SKM-1 (cell line): ENCODE results near the gene CAMK2D.

Experiments used
- DNase-seq: peaks from one replicate; lab custom pipeline; 2025; ENCODE audit not compliant: unreplicated experiment; lab: John Stamatoyannopoulos, UW

The CAMK2D gene

DNA sequence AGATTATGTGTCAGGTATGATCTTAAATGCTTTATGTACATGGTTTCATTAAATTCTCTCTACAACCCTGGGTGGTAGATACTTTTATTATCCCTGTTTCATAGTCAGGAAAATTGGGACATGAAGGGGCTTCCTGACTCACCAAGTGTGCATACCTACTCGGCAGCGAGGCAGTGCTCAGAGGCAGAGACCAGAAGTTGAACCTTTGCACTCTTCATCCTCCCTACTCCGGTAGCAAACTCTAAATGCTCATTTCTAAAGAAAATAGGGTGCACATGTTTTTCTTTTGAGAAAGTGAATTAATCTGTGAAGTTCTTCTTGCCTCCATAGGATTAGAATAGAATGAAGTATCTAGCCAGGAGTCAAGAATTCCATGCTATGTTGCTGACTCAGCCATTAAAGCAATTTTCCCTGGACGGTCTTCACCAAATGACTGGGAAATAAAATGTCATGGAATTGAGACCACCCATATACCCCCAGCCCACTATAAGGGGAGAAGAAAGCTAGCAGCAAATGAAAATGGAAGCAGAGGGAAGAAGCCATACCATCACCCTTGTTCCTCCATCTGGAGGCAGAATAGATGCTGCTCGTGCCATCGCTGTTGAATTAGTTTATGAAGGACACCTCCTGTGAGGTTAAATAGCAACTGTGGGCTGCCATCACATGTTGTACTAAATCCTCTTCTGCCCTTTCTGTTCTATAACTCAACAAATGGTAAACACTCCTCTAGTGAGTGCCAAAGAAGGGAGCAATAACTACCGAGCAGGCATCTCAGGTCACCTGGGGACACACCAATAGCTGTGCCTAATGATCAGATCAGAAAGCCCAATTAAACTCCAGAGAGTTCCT, 355.4 kb downstream of the CAMK2D start:
- DNase-seq: no peak

DNA sequence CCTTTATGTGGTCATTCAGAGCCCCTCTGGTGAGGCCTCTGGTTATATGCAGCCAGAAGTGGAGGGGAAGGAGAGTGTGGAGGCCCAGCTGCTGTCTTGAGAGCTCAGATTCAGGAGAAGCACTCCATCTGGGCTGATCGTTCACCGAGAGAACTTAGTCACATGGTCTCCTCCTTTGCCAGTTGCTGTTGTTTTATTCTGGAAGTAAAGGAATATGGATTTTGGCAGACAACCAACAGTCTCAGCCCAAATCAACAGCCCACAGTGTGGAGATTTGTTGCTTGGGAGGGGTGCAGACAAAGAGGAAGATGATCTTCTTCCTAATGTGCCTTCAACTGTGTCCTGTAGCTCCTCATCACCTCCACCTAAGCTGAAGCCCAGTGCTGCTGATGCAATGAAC, 356.7 kb downstream of the CAMK2D start:
- no peak for DNase-seq

- no peak for DNase-seq
Measured at GRCh38 chr4:113404167-113404571, 357.4 kb downstream of the CAMK2D start.
